Ramos (cell line): ENCODE data around the gene SSBP2.
"Not testable (repeated sequence)": the region's sequence is repeated elsewhere in the genome, so short reads cannot be mapped to it uniquely, and the experiment has no call there.

Experiments used
- in situ Hi-C: fragments of 300-500 bp; cut with MboI; formaldehyde crosslinking; loops from one replicate; pipeline ENCODE4 v1.14.3; 2022; ENCODE audit warnings: low sequenced_read_pairs; ENCODE audit not compliant: unreplicated experiment

The SSBP2 gene

DNA sequence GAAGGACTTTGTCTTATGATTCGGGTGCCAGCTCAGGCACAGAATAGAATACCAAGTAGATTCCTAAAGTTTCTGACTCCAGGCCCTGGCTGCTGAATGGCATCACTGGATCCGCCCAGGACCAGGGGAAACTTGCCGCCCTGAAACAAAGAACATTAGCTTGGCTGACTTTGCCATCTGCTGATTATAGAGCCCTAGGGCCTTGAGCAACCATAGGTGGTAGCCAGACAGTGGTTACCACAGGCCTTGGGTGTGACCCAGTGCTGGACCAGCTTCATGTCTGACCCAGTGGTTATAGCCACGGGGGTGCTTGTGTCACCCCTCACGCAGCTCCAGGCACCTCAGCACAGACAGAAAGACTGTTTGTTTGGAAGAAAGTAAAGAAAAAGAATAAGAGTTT lies 62.7 kb downstream of the SSBP2 start:
- in situ Hi-C loops = no loop called here

DNA sequence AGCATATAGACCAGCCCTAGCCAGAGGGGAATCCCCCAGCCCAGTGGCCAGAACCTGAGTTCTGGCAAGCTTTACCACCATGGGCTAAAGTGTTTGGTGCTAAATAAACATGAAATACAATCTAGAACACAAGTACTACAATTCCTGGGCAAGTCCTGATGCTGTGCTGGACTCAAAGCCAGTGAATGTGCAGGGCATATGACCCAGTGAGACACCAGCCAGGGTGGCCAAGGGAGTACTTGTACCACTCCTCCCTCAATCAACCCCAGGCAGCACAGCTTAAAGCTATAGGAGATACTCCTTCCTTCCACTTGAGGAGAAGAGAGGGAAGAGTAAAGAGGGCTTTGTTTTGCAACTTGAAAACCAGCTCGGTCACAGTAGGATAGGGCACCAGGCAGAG lies 63.6 kb downstream of the SSBP2 start:
- in situ Hi-C loops = no loop called here

DNA sequence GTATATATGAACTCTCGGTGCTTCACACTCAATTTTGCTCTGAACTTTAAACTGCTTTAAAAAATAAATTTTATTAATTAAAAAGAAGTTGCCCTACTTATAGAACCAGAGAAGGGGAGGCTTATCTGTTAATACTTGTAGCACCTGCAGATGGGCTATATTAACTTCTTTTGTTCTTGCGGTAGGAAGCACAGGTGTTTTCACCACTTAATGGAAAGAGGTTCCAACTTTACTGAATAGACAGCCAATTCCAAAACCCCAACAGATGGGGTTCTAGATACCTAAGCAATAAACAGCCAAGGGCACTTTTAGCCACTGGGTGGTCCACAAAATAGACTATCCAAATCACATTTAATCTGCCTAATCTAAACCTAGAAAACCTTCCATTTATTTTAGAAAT lies 65.4 kb downstream of the SSBP2 start:
- in situ Hi-C loops = no loop called here

DNA sequence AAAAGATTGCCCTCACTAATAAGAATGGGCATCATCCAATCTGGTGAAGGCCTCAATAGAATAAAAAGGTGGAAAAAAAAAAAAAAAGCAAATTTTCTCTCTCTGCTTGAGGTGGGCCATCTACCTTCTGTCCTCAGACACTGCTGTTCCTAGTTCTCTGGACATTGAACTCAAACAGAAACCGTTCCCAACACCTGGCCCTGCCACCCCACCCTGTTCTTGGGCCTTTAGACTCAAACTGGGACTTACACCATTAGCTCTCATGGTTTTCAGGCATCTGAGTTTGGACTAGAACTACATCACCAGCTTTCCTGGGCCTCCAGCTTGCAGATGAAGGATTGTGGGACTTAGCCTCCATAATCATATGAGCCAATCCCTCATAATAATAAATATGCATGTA lies 71.0 kb downstream of the SSBP2 start:
- in situ Hi-C loops = no loop called here

DNA sequence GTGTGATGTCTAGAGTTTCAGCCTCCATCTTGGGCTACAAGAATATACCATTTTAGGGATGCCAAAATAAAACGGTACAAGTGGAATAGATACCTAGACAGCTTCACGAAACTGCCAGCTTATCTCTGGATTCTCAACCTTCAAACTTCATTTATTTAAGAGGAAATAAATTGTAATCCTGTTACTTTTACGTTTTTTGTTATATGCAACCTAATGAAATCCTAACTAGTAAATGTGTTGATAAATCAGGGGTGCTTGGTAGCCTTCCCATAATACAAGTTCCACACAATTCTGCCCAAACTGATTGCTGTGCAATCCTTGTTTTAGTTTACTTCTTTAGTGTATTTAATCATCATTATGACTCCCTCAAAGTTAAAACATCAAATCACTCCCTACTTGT lies 75.5 kb downstream of the SSBP2 start:
- in situ Hi-C loops = no loop called here

DNA sequence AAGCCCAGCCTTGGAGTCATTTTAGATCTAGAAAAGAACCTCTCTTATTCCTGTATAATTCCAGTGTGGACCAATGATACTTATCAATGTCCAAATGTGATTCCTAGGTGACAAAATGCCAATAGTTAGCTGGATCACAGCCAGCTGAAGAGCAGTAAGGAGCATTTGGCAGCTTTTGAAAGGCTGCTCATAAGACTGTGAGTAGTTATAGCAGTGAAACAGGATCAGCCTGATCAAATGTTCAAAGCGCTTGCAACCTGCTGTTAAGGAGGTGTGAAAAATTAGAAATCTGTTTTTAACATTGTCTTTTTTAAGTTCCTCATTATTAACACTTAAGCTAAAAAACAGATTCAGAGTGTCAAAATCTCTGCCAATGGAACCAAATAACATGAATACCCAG lies 85.1 kb downstream of the SSBP2 start:
- in situ Hi-C loops = no loop called here

DNA sequence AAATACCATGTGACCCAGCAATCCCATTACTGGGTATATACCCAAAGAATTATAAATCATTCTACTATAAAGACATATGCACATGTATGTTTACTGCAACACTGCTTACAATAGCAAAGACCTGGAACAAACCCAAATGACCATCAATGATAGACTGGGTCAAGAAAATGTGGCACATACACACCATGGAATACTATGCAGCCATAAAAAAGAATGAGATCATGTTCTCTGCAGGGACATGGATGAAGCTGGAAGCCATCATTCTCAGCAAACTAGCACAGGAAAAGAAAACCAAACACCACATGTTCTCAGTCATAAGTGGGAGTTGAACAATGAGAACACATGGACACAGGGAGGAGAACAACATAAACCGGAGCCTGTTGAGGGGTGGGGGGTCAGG lies 90.3 kb downstream of the SSBP2 start:
- in situ Hi-C loops = not testable (repeated sequence)

DNA sequence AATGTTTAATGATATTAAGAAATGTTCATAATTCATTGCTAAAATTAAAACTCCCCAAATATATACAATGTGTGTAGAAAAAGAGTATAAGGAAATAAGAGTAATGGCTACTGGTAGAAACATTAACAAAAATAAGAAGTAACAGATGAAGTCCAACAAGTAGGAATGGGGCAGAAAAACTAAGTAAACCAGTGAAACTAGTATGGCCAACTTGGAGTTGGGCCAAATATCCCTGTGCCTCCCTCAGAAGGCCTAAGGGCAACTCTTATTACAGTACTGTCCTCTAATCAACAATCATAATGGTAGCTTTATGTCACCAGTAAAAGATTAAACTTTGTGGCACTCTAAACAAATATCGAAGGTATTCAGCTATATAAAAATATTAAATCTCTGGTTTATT lies 93.5 kb downstream of the SSBP2 start:
- in situ Hi-C loops = no loop called here

DNA sequence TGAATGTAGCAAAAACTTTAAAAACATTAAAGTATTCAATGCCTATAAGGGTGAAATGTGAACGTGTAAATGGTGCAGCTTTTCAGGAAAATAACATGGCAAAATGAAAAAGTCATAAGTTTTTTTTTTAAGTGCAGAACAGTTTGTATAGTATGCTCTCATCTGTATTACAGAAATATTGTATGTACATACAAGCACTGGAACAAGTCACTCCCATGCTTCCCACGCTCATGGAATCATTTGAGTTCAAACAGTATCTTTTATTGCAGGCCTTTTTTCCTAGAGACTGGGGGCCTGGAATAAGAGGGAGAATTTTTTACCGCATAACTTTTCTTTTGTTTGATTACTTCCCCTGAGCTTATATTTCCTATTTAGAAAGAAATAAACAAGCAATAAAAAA lies 94.1 kb downstream of the SSBP2 start:
- in situ Hi-C loops = no loop called here

DNA sequence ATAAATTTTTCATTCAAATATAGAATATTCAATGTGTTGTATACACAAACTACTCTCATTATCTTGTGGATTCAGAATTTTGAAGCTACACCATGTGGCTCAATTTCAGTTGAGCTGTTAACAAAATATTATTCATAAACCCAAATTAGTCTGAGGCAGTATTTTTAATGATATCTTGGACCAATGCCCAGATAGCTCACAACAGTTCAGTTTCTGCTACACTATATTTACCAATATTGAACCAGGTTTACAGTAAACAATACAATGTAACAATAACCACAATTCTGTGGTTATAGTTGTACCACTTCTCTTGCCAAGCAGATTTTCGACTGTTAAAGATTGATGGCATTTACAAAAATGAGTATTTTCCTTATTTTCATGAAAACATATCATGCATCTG lies 99.9 kb downstream of the SSBP2 start:
- in situ Hi-C loops = no loop called here

DNA sequence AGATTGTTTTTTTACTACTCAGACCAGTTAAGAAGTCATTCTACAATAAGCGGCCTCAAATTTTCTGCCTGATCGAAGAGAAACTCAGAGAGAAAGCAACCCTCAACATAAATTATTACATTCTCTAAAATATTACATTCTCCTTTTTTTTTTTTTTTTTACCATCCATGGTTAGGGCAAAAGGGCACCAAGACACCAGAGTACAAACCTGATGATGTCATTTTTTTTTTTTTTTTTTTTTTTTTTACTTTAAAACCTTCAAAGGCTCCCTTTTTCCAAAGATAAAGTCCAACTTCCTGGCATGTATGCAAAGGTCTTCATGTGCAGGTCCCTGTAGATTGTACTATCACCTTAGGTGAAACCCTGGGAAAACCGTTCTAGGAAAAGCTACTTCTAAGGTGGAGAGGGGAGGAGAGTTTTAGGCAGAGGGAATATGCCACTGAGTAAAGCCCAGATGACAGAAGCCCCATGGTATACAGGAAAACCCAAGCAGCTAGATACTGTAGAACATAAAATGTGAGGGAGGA lies 104.4 kb downstream of the SSBP2 start:
- in situ Hi-C loops = no loop called here

DNA sequence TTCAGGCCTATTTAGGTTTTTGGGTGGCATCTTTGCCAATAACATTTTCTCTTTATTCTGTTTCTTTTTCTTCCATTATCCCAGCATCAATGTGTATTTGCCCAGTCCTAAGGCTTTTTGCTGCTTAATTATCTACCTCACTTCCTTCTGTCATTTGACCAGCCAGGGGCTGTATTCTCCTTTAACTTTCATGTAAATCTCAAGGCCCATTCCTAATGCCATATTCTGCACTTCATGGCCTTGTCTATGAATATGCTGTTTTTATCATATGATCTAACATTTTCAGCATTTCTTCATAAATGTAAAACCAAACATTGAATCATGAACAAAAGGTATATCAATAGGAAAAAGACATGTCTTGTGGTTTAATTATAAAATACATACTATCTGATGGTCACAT lies 108.7 kb downstream of the SSBP2 start:
- in situ Hi-C loops = no loop called here

DNA sequence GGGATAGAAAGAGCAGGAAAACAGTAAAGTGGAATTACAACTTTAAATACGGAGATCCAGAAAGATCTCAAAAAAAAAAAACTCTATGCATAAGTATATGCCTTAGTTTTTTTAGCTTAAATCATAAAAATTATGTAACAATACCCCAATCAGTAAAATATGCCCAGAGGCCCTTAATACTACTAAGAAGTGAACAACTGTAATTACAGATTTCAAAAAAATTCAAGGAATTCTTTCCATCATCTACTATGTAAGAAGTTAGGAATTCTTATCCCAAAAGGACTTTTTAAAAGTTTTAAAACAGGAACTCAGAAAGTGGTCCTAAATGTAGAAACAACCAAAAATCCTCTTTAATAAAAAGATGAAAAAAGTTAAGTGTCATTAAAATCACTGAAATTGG lies 111.3 kb downstream of the SSBP2 start:
- in situ Hi-C loops = no loop called here

DNA sequence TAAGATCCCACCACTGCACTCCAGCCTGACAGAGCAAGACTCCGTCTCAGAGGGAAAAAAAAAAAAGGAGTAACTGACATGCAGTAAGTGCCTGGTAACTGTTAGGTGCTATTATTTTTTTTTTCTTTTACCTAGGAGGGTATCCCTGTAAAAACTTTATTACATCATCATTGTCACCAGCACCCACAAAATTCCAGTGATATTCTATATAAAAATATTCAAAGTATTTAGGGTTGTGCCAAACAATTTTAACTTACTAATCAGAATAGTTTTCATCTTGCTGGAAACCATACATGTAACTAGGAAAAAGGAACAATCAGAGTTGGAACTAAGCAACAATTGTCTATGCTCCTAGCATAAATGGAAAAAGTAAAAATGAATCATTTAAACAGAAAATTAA lies 112.4 kb downstream of the SSBP2 start:
- in situ Hi-C loops = no loop called here

DNA sequence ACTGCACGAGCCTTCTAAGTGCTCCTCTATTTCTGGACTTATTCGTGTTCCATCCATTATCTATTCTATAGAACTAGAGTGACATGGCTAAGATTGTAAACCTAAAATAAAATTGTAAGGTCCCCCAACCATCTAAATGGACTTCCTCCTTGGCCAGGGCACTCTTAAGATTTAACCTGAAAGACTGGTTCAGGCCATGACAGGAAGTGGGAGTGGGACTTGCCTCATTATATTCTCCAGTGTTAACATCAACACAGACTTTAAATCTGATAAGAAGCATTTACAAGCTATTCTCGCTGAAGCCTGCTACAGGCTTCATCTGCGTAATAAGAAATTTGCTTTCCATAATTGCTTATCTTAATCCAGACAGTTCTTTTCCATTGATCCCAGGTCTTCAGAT lies 117.0 kb downstream of the SSBP2 start:
- in situ Hi-C loops = no loop called here

DNA sequence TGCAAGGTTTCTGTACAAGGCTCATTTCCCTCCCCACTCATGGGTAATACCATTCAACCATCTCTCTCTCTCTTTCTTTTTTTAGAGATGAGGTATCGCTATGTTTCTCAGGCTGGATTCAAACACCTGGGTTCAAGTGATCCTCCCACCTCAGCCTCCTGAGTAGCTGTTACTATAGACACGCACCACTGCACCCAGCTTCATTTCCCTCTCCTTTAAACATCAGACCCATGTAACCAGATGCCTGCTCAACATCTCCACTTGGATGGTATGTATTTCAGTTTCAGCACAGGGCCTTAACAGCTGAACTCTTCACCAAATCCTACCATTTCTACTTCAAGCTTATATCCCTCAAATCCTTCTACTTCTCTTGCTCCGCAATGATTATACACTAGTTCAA lies 117.4 kb downstream of the SSBP2 start:
- in situ Hi-C loops = no loop called here

DNA sequence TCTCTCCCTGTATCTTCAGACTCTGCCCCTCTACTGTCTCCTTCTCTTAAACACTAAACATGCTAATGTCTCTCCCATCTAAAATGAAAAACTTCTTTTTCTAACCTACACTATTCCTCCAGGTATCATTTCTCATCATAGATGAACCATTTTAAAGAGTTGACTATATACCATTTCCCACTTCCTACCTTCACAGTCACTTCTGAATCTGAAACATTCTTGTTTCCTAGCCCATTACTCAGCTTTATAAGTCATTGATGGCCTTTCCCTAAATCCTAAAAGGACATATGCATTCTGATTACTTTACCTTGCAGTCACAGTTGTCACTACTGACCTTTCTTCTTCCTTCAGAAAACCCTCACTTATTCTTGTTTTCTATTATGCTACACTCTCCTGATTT lies 118.2 kb downstream of the SSBP2 start:
- in situ Hi-C loops = no loop called here

DNA sequence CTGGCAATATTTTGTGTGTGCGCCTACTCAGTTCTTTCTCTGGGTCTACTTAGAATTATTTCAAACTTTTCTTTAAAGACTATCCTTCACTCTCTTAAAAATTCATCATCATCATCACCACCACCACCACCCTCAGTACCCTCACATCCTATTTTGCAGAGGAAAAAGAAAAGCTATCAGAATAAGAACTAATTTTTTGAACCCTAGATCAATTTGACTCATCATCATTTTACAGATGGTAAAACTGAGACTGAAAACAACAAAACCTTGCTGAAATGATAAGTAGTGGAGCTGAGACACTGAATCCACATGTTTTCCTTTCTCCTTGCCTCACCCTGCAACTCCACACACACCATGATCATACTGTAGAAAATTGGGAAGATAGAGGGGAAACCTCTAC lies 119.3 kb downstream of the SSBP2 start:
- in situ Hi-C loops = no loop called here

DNA sequence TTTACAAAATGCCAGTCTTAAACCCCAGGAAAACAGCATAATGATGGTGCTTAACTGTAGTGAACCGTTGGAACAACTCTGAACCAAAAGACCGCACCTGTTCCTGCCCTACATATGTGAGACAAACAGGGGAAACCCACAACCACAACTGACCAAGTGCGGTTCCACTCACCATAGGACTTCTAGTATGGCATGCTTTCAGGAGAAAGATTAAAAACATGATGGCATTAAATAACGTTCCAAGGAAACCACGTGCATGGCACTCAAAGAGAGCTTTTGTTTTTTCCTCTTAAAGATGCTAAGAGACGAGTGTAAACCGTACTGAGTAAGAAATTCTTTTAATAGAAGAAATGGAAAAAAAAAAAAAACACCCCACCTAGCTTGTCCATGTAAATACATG lies 119.8 kb downstream of the SSBP2 start:
- in situ Hi-C loops = no loop called here

DNA sequence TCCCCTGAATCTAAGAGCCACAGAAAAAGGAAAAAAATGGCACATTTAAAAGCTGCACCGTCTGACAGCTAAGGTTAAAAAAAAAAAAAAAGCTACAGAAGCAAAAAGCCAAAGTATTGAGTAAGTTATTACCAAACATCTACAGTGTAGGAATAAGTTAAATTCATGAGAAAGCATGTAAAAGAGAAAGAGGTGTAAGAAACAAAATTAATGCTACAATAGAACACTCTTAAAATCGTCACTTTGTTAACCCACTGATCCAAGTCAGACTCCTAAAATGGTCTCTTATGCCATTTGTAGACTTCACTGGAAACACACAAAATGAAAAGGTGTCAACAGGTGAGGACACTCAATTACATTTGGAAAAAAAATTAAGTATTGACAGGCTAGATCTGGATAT lies 120.2 kb downstream of the SSBP2 start:
- in situ Hi-C loops = no loop called here

DNA sequence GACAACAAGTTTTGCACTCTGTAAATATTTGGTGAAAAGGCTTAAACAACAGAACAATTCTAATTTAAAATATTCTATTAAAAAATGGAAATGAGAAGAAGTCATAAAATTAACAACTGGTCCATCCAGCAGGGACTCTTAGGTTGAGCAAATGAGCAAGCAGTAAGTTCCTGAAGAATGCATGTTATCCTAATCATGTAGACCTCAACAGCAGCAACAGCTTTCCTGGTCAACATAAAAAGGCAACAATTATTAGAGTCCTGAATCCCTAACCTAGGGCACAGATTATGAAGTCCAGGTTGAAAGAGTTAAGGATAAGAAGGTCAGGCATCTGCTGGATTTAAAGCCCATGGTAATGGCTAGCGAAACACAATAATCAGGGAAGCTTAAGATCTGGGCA lies 120.9 kb downstream of the SSBP2 start:
- in situ Hi-C loops = loop anchor here (10.0 kb wide), 1 partner anchor 115 kb away; no protein-coding TSS in a partner anchor

DNA sequence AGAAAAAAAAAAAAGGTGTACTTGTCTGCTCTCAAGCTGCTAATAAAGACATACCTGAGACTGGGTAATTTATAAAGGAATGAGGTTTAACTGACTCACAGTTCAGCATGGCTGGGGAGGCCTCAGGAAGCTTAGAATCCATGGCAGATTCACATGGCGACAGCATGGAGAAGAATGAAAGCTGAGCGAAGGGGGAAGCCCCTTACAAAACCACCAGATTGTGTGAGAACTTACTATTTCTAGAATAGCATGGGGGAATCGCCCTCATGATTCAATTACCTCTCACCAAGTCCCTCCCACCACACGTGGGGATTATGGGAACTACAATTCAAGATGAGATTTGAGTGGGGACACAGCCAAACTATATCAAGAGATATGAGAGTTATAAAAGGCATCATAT lies 122.8 kb downstream of the SSBP2 start:
- in situ Hi-C loops = loop anchor here (10.0 kb wide), 1 partner anchor 117 kb away; no protein-coding TSS in a partner anchor

DNA sequence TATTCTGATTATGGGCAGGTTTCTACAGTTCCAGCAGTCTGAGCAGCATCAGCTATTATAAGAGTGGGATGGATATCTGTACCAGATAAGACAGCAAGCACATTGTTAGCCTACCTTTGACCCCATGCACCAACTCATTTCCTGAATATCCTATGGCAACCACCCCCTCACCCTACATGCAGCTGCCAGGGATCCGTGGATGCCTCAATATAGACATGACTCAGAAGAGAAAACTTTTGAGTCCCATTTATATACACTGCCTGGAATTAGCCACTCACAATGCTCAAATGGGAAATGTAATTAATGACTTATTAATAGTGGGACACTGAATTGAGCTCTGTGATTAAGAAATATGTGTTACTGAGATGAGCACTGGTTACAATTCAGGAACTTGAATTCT lies 124.4 kb downstream of the SSBP2 start:
- in situ Hi-C loops = loop anchor here (10.0 kb wide), 1 partner anchor 118 kb away; no protein-coding TSS in a partner anchor
